OCI-LY3 (cell line): ENCODE measurements around the gene KRTCAP2.

Experiments used
- CTCF ChIP-seq: fragments of 200-600, 300-600 bp; sonication (generic); IDR thresholded peaks from 2 replicates; pipeline ENCODE4 v1.5.1; 2014; ENCODE audit warnings: antibody characterized with exemption, low read length, low read depth
- EZH2phosphoT487 ChIP-seq: fragments of 200-600 bp; shearing (Covaris generic); IDR thresholded peaks from 2 replicates; pipeline ENCODE4 v1.6.1; 2018; ENCODE audit warnings: antibody characterized with exemption, mixed run types, low read depth

GRCh38 chr1:155182052-155182550 lies 9.0 kb upstream of the KRTCAP2 start:
- no peak for TF ChIP-seq CTCF
- no peak for TF ChIP-seq EZH2phosphoT487
